ENCODE measurements around the gene ATF4.

DNA sequence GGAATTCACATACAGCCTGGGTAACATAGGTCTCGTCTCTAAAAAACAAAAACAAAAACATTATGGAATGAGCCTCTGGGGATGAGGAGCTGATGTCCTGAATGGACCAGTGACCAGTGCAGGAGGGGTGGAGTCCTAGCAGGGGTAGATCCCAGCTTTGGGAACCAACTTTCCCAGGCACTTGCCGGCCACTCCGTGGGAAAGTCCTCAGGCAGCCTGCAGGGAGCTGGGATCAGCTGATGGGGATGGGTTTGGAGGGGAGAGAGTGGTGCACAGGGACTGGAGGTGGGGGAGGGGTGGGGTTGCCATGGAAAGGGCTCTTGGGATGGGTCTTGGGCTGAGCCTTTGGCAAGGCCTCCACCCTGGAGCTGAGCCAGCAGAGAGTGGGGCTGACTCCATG lies 44.5 kb upstream of the ATF4 start:
- TF ChIP-seq, protein P1, sequence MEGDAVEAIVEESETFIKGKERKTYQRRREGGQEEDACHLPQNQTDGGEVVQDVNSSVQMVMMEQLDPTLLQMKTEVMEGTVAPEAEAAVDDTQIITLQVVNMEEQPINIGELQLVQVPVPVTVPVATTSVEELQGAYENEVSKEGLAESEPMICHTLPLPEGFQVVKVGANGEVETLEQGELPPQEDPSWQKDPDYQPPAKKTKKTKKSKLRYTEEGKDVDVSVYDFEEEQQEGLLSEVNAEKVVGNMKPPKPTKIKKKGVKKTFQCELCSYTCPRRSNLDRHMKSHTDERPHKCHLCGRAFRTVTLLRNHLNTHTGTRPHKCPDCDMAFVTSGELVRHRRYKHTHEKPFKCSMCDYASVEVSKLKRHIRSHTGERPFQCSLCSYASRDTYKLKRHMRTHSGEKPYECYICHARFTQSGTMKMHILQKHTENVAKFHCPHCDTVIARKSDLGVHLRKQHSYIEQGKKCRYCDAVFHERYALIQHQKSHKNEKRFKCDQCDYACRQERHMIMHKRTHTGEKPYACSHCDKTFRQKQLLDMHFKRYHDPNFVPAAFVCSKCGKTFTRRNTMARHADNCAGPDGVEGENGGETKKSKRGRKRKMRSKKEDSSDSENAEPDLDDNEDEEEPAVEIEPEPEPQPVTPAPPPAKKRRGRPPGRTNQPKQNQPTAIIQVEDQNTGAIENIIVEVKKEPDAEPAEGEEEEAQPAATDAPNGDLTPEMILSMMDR (IDR thresholded peaks at IDR 0.05): no peak
- no peak for TF ChIP-seq POLR2A (IDR thresholded peaks at IDR 0.05)
- TF ChIP-seq POLR2AphosphoS5 (IDR thresholded peaks at IDR 0.05): no peak

All from suprapubic skin (tissue), 4 donors.